WERI-Rb-1 (cell line): ENCODE data around the gene RNF151.

Experiments used
- DNase-seq: peaks from one replicate; pipeline ENCODE4 v3.0.0-alpha.2; 2020
- H3K27ac ChIP-seq: fragments of 250-450 bp; sonication (Bioruptor Pico); 2 replicates; pipeline ENCODE4 v1.5.1; 2020; ENCODE audit warnings: mild to moderate bottlenecking, moderate library complexity
- H3K27me3 ChIP-seq: fragments of 250-450 bp; sonication (Bioruptor Pico); 2 replicates; pipeline ENCODE4 v1.5.1; 2021; ENCODE audit warnings: mild to moderate bottlenecking, low read depth, moderate library complexity; ENCODE audit not compliant: insufficient read depth, severe bottlenecking
- H3K36me3 ChIP-seq: fragments of 250-450 bp; sonication (Bioruptor Pico); 2 replicates; pipeline ENCODE4 v1.5.1; 2020; ENCODE audit warnings: mild to moderate bottlenecking, moderate library complexity
- H3K4me3 ChIP-seq: 2 replicates; pipeline ENCODE4 v1.5.1; 2011; ENCODE audit warnings: low read depth, mild to moderate bottlenecking, control low read depth, low read length
- H3K9me3 ChIP-seq: fragments of 250-450 bp; sonication (Bioruptor Pico); 2 replicates; pipeline ENCODE4 v1.5.1; 2021; ENCODE audit warnings: mild to moderate bottlenecking, moderate library complexity; ENCODE audit not compliant: severe bottlenecking
- TF ChIP-seq, protein P1 (sequence below): IDR thresholded peaks from 2 replicates; pipeline ENCODE4 v1.5.1; 2011; ENCODE audit warnings: low read depth, mild to moderate bottlenecking, control low read depth, inconsistent platforms, low read length

The RNF151 gene

DNA sequence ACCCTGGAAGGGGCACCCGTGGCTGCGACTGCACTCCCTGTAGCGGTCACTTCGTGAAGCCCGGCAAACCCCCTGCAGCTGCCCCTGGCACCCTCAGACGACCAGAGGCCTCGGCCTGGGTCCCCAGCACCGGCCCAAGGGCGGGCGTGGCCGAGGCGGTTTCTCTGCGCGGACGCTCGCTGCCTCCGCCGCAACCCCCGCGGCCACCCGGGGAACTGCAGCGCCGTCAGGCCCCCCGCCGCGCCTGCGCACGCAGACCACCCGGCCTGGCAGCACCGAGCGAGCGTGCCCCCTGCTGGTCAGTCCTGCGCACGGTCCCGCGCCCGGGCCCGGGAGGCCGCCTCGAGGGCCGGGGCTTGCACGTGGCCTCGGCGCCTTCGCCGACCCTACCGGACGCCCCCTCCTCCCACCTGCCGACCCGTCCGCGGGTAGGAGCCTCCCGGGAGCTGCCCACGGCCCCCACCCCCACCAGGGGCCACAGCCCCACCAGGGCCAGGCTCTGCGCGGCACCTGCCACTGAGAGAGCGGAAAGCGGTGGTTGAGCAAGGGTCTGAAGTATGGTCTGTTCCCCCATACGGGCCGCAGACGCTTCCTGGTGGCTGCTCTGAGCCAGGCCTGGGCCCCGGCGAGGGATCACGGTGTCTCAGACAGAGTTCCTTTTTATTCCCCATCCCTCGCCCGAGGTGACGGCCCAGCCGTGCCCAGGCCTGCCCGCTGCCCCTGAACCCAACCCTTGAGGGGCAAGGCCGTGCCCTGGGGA, 36.9 kb upstream of the RNF151 start:
- Histone ChIP-seq H3K27ac (peak overlapping the region; percentile 52), H3K9me3 (no peaks in the 10 kb centered on the region), H3K4me3 (peak overlapping the region; percentile 48), H3K36me3 (no peaks in the 10 kb centered on the region), H3K27me3 (no peaks in the 10 kb centered on the region)
- TF ChIP-seq, protein P1, sequence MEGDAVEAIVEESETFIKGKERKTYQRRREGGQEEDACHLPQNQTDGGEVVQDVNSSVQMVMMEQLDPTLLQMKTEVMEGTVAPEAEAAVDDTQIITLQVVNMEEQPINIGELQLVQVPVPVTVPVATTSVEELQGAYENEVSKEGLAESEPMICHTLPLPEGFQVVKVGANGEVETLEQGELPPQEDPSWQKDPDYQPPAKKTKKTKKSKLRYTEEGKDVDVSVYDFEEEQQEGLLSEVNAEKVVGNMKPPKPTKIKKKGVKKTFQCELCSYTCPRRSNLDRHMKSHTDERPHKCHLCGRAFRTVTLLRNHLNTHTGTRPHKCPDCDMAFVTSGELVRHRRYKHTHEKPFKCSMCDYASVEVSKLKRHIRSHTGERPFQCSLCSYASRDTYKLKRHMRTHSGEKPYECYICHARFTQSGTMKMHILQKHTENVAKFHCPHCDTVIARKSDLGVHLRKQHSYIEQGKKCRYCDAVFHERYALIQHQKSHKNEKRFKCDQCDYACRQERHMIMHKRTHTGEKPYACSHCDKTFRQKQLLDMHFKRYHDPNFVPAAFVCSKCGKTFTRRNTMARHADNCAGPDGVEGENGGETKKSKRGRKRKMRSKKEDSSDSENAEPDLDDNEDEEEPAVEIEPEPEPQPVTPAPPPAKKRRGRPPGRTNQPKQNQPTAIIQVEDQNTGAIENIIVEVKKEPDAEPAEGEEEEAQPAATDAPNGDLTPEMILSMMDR: peak; percentile 90
- DNase-seq: peak; percentile 86

DNA sequence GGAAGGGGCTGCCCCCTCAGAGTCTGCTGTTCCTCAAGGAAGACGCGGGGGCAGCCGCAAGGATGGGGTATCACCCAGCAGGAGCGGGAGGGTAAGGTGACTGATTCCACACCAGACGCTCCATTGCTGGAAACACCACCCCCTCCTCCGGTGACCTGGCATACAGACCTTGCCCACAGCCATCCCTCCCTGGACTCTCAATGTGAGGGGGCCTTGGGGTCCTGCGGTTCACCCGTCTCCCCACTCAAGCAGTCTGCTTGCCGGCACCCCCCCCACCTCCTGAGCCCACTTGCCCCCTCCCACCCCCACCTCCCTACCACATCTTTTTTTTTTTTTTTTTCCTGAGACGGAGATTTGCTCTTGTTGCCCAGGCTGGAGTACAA, 36.3 kb upstream of the RNF151 start:
- Histone ChIP-seq H3K36me3 (no peaks in the 10 kb centered on the region), H3K9me3 (no peaks in the 10 kb centered on the region), H3K27me3 (no peaks in the 10 kb centered on the region), H3K27ac (no peak overlapping the region; the same call in 1 of the 2 replicates), H3K4me3 (no peak overlapping the region)
- no peak for DNase-seq
- TF ChIP-seq, protein P1: no peak

DNA sequence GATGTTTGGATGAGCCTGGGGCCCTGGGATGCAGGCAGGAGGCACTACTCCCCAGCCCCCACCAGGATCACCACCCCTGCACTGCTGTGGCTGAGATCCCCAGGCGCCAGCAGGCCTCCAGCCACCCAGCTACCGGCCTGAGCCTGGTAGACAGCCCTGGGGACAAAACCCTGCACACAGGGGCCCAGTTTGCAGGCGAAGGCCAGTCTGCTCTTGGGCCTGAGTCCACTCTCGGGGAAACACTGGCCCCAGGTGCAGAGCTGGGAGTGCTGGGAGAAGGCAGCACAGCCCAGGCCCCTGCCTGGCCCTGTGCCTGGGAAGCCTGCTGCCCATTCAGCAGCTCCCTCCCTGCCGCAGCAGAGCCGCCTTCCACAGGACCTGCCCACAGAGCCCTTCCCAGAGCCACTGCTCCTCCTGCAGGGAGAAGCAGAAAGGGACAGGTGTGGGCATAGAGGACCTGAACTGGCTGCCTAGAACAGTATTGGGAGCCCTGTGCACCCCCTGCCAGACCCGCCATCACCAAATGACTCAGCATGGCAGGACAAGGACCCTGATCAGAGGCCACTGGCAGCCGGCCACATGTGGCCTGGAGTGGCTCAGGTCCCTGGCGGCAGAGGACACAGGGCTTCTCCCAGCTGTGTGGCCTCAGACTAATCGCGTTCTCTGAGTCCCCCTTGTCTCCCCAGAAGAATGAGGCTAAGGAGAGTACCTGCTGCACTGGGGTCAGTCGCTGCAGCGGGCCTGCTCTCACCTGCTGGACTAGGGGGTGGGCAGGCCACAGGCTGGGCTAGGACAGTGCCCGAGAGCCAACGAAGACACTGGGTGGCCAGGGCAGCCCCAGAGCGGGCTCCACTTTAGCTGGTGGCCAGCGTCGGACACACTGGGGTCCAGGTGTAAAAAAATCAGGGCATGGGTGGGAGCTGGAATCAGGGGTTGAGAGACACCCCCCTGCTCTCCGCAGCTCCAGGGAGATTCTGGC, 34.3 kb upstream of the RNF151 start:
- Histone ChIP-seq H3K36me3 (no peaks in the 10 kb centered on the region), H3K9me3 (no peaks in the 10 kb centered on the region), H3K4me3 (no peak overlapping the region), H3K27ac (peak overlapping the region; percentile 14; the same call in 1 of the 2 replicates), H3K27me3 (no peaks in the 10 kb centered on the region)
- DNase-seq: peak; percentile 69
- TF ChIP-seq, protein P1: peak; percentile 61

DNA sequence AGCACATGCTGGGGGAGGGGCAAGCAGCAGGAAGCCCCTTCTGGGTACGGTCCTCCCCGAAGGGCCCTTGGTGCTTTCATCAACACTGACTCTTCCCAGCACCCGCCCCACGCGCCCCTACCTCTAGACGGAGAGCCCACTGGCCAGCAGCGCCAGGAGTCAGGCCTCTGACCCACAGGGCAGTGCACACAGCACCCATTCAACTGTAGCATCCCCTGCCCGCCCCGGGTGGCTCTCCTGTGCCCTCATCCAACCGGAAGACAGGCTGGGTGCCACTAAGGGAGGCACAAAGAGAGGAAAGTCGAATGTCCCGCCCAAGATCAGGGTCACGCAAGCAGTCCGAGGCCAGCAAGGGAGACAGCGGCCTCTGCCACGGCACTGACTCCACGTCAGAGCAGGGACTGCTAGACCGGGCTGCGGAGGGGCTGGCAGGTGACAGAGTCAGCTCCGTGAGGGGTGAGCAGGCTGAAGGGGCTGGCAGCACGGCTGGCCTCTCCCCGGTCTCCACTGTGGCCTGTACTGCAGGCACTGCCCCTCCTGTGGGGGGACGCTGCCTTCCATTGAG, 33.5 kb upstream of the RNF151 start:
- TF ChIP-seq, protein P1: no peak
- Histone ChIP-seq H3K27me3 (no peaks in the 10 kb centered on the region), H3K36me3 (peaks cover 2% of the 10 kb centered on the region), H3K9me3 (no peaks in the 10 kb centered on the region), H3K4me3 (no peak overlapping the region), H3K27ac (no peak overlapping the region)
- no peak for DNase-seq

DNA sequence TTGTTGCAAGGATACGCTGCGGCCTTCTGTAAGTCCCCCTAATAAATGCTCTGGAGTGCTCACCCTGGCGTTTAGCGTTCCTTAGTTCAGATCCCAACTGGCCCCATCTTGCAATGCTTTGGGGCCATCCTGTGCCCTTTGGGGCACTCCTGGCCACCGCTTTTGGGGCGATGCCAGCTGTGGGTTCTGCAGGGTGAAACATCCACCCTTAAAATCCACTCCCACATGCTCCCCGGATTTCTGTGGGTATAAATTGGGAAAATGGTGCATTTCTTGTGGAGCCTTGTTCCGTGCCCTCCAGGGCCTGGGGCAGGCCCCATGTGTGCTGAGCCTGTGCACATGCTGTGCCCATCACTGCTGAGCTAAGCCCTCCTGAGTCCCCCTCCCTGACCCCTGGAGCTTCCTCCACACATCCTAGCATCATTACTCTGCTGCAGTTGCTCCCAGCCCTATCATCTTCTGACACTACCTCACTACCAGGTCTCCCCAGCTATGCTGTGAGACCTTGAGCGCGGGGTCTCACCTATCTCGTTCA, 29.6 kb upstream of the RNF151 start:
- no peaks in the 10 kb centered on the region for H3K9me3 ChIP-seq

More for the DNA sequence above, 29.6 kb upstream of the RNF151 start:
- Histone ChIP-seq H3K27ac (no peak overlapping the region), H3K4me3 (no peak overlapping the region), H3K36me3 (peaks cover 16% of the 10 kb centered on the region), H3K27me3 (no peaks in the 10 kb centered on the region)
- TF ChIP-seq, protein P1: no peak
- no peak for DNase-seq
